Parathyroid adenoma (tissue), 2 donors: ENCODE measurements around the gene GORASP1.

Experiments
- H2AFZ ChIP-seq: fragments of 300-600 bp; sonication (generic); one replicate; pipeline ENCODE4 v1.7.0; 2017; ENCODE audit warnings: antibody characterized with exemption, mild to moderate bottlenecking
- H3K27ac ChIP-seq: fragments of 300-600 bp; sonication (generic); one replicate; pipeline ENCODE4 v1.7.0; 2017
- H3K27me3 ChIP-seq: fragments of 300-600 bp; sonication (generic); one replicate; pipeline ENCODE4 v1.7.0; 2017; ENCODE audit warnings: low read length; ENCODE audit not compliant: control insufficient read depth, insufficient read depth
- H3K36me3 ChIP-seq: fragments of 300-600 bp; sonication (generic); one replicate; pipeline ENCODE4 v1.7.0; 2017; ENCODE audit warnings: low read length; ENCODE audit not compliant: control insufficient read depth, insufficient read depth
- H3K4me1 ChIP-seq: fragments of 300-600 bp; sonication (generic); one replicate; pipeline ENCODE4 v1.7.0; 2017; ENCODE audit warnings: control low read depth
- H3K4me2 ChIP-seq: fragments of 300-600 bp; sonication (generic); one replicate; pipeline ENCODE4 v1.7.0; 2017; ENCODE audit warnings: low read length
- H3K4me3 ChIP-seq: fragments of 300-600 bp; sonication (generic); one replicate; pipeline ENCODE4 v1.7.0; 2017; ENCODE audit warnings: low read depth, low read length
- H3K79me2 ChIP-seq: fragments of 300-600 bp; sonication (generic); one replicate; pipeline ENCODE4 v1.7.0; 2017; ENCODE audit warnings: control low read depth
- H3K9ac ChIP-seq: fragments of 300-600 bp; sonication (generic); one replicate; pipeline ENCODE4 v1.7.0; 2017; ENCODE audit warnings: mild to moderate bottlenecking
- H3K9me3 ChIP-seq: fragments of 300-600 bp; sonication (generic); one replicate; pipeline ENCODE4 v1.7.0; 2017; ENCODE audit warnings: low read length; ENCODE audit not compliant: control insufficient read depth
- TF ChIP-seq, protein P1 (sequence below): fragments of 300-600 bp; sonication (generic); IDR thresholded peaks from one replicate; pipeline ENCODE4 v1.7.0; 2017; ENCODE audit warnings: antibody characterized with exemption, mild to moderate bottlenecking
- donor health status: primary hyperparathyroidism.

GORASP1 gene

DNA sequence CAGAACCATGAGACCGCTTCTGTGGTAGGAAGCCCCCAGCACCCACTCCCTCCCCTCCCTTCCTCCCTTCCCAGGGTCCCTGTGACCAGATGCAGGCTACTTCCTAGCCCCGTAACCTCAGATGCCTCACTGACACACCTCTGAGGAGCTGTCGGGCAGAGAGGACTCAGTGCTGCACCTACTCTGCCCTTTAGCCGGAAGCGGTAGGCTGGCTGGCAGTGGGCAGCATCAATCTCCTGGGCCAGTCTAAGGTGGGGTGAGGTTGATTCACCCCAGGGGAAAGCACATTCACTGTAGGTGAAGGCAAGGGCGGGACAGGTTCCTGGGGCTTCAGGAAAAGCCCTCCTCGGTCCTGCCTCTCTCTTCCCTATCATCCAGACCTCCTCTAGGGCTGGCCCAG, 26.9 kb upstream of the GORASP1 start:
- Histone ChIP-seq H3K9me3 (no peaks in the 10 kb centered on the region), H3K4me3 (no peak overlapping the region), H3K36me3 (no peaks in the 10 kb centered on the region), H3K9ac (no peak overlapping the region), H2AFZ (no peak overlapping the region), H3K27me3 (no peaks in the 10 kb centered on the region), H3K79me2 (peaks cover 2% of the 10 kb centered on the region), H3K27ac (no peak overlapping the region), H3K4me2 (no peak overlapping the region), H3K4me1 (peaks cover 24% of the 10 kb centered on the region)
- TF ChIP-seq, protein P1, sequence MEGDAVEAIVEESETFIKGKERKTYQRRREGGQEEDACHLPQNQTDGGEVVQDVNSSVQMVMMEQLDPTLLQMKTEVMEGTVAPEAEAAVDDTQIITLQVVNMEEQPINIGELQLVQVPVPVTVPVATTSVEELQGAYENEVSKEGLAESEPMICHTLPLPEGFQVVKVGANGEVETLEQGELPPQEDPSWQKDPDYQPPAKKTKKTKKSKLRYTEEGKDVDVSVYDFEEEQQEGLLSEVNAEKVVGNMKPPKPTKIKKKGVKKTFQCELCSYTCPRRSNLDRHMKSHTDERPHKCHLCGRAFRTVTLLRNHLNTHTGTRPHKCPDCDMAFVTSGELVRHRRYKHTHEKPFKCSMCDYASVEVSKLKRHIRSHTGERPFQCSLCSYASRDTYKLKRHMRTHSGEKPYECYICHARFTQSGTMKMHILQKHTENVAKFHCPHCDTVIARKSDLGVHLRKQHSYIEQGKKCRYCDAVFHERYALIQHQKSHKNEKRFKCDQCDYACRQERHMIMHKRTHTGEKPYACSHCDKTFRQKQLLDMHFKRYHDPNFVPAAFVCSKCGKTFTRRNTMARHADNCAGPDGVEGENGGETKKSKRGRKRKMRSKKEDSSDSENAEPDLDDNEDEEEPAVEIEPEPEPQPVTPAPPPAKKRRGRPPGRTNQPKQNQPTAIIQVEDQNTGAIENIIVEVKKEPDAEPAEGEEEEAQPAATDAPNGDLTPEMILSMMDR: no peak

DNA sequence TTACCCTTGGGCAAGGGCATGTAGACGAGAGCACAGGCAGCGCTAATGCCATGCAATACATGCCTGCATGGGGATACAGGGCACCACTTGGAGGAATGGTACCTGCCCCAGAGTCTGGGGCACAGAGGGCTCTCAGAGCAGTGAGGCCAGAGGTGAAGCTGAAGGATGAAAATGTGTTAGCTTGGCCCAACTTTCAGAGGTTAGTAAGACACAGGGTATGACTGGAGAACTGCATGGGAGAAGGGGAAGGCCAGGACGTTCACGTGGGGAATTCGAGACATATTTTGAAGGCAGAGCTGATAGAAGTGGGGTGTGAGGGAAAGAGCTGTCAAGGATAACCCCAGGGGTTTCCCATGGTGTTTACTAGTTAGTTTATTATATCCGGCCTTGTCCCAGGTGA, 26.4 kb upstream of the GORASP1 start:
- no peak overlapping the region for H3K9ac ChIP-seq
- TF ChIP-seq, protein P1: no peak
- H3K79me2 ChIP-seq: peaks cover 2% of the 10 kb centered on the region
- peaks cover 22% of the 10 kb centered on the region for H3K4me1 ChIP-seq
- H3K4me3 ChIP-seq: no peak overlapping the region
- no peaks in the 10 kb centered on the region for H3K36me3 ChIP-seq
- H3K27ac ChIP-seq: no peak overlapping the region
- no peak overlapping the region for H2AFZ ChIP-seq
- H3K9me3 ChIP-seq: no peaks in the 10 kb centered on the region
- no peak overlapping the region for H3K4me2 ChIP-seq
- no peaks in the 10 kb centered on the region for H3K27me3 ChIP-seq

DNA sequence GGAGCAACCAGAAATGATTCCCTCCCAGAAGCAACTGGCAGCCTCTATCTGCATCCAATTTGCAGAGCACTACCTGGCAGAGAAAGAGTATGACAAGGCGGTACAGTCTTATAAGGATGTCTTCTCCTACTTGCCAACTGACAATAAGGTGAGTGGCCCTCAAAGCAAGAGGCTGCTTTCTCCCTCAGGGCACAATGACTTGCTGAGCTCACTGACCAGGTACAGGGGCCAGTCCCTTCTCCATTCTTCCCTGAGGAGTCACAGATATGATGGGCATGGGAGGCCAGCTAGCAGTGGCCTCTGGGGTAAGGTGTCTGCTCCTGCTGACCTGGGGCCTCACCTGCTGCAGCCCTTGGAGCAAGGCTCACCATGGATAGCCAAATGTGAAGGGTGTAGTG, 25.7 kb upstream of the GORASP1 start:
- Histone ChIP-seq H3K9me3 (no peaks in the 10 kb centered on the region), H3K79me2 (peaks cover 2% of the 10 kb centered on the region), H3K27ac (no peak overlapping the region), H3K4me3 (no peak overlapping the region), H2AFZ (no peak overlapping the region), H3K4me1 (peaks cover 20% of the 10 kb centered on the region), H3K27me3 (no peaks in the 10 kb centered on the region), H3K9ac (no peak overlapping the region), H3K4me2 (no peak overlapping the region), H3K36me3 (no peaks in the 10 kb centered on the region)
- TF ChIP-seq, protein P1: no peak

DNA sequence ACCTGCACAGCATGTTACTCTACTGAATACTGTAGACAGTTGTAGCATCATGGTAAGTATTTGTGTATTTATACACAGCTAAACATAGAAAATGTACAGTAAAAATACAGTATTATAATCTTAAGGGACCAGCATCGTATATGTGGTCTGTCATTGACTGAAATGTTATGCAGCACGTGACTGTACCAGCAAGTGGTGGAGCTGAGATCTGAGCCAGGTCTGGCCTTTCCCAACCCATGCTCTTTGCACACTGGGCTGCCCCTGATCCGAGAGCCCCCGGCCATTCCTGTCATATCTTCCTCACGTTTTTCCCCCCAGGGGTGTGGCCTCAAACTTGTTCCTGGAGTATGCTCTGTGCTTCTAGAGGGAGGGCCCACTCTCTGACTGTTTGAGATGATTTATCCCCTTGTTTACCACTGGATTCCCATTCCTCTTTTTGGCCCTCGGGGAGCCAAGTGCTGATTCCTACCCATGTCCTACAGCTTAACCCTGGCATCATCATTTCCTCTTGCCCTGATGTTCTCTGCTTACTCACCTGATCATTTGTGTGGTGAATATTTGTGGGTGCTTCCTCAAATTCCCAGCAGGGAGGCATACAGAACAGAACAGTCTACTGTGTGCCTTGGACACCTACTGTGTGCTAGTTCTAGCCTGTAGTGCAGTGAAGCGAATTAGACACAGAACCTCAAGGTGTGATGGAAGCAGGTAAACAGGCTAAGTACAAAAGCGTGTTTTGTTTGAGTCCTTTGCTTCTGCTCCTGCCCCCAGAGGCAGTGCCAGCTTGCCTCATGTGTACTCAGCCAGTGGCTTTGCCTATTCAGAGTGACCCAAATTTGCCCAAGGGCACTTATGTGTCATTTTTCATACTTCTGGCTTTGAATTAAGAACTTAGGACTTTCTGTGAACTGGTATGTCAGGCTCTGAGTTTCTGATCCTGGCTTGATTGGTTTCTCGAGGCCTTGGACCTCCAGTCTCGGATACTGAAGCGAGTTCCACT, 25.0 kb upstream of the GORASP1 start:
- H3K27me3 ChIP-seq: no peaks in the 10 kb centered on the region
- no peak overlapping the region for H3K4me3 ChIP-seq
- H3K9me3 ChIP-seq: no peaks in the 10 kb centered on the region
- peaks cover 17% of the 10 kb centered on the region for H3K4me1 ChIP-seq
- peaks cover 2% of the 10 kb centered on the region for H3K79me2 ChIP-seq
- no peak overlapping the region for H3K4me2 ChIP-seq
- no peak overlapping the region for H3K9ac ChIP-seq
- H2AFZ ChIP-seq: no peak overlapping the region
- H3K27ac ChIP-seq: no peak overlapping the region
- TF ChIP-seq, protein P1: no peak
- H3K36me3 ChIP-seq: no peaks in the 10 kb centered on the region
